PC-3 (cell line): Measurements from ENCODE around the gene SMIM5. TPM values are rescaled to one million over a fixed set of nuclear protein-coding genes. Genes with fewer than 3 reads are reported as not detected.

ENCODE experiments used
- ATAC-seq: fragments of 200-7000 bp; cut with Tn5 transposase; 2 replicates; pipeline ENCODE4 v1.9.1; 2020; ENCODE audit warnings: mild to moderate bottlenecking, moderate library complexity
- BruUV-seq: library from RNA; stranded (reverse); fragments of 400-500 nt; replicated peaks from 2 replicates; lab custom pipeline; 2021; lab: Mats Ljungman, UMichigan
- CTCF ChIA-PET: fragments of 300-600 bp; sonication (Branson Sonifier 250); formaldehyde crosslinking; loops from one replicate; lab custom pipeline; 2022; ENCODE audit warnings: antibody characterized with exemption; lab: Charles Lee
- POLR2A ChIA-PET: fragments of 300-600 bp; sonication (Branson Sonifier 250); formaldehyde crosslinking; loops from one replicate; lab custom pipeline; 2022; ENCODE audit warnings: antibody characterized with exemption; ENCODE audit not compliant: unreplicated experiment; lab: Charles Lee
- DNase-seq: peaks from one replicate; pipeline ENCODE4 v3.0.0-alpha.2; 2015
- H2AFZ ChIP-seq: fragments of 300-600 bp; sonication (generic); 2 replicates; pipeline ENCODE4 v1.6.0; 2016; ENCODE audit warnings: antibody characterized with exemption, low read length
- H3F3A ChIP-seq: fragments of 300-600 bp; sonication (generic); one replicate; pipeline ENCODE4 v1.6.0; 2017; ENCODE audit warnings: antibody characterized with exemption, low read length, control low read depth, mild to moderate bottlenecking; ENCODE audit not compliant: unreplicated experiment
- H3K27ac ChIP-seq: fragments of 300-600 bp; sonication (generic); 2 replicates; pipeline ENCODE4 v1.5.1; 2016; ENCODE audit warnings: mild to moderate bottlenecking, low read length
- H3K27me3 ChIP-seq: fragments of 300-600 bp; sonication (generic); 2 replicates; pipeline ENCODE4 v1.6.1; 2016; ENCODE audit warnings: low read length, mixed read lengths
- H3K36me3 ChIP-seq: fragments of 300-600 bp; sonication (generic); 2 replicates; pipeline ENCODE4 v1.6.1; 2016; ENCODE audit warnings: low read depth, mixed run types, low read length, mixed read lengths
- H3K4me1 ChIP-seq: fragments of 300-600 bp; sonication (generic); 2 replicates; pipeline ENCODE4 v1.5.1; 2016; ENCODE audit warnings: low read length; ENCODE audit not compliant: insufficient read depth
- H3K4me2 ChIP-seq: fragments of 300-600 bp; sonication (generic); 2 replicates; pipeline ENCODE4 v1.6.0; 2016; ENCODE audit warnings: low read length
- H3K4me3 ChIP-seq: fragments of 300-600 bp; sonication (generic); 2 replicates; pipeline ENCODE4 v1.5.1; 2016; ENCODE audit warnings: mild to moderate bottlenecking, low read length, mixed read lengths
- H3K79me2 ChIP-seq: fragments of 300-600 bp; sonication (generic); 2 replicates; pipeline ENCODE4 v1.6.1; 2017; ENCODE audit warnings: low read length, mixed read lengths
- H3K9ac ChIP-seq: fragments of 300-600 bp; sonication (generic); 2 replicates; pipeline ENCODE4 v1.6.0; 2016; ENCODE audit warnings: mild to moderate bottlenecking, low read length
- H3K9me2 ChIP-seq: fragments of 300-600 bp; sonication (generic); replicated peaks from 2 replicates; pipeline ENCODE4 v1.6.1; 2016; ENCODE audit warnings: mixed run types, low read length, mixed read lengths
- H3K9me3 ChIP-seq: fragments of 300-600 bp; sonication (generic); 2 replicates; pipeline ENCODE4 v1.6.1; 2016; ENCODE audit warnings: low read length, mixed read lengths
- H4K20me1 ChIP-seq: fragments of 300-600 bp; sonication (generic); 2 replicates; pipeline ENCODE4 v1.6.1; 2016; ENCODE audit warnings: low read length, mixed read lengths
- EZH2 ChIP-seq: fragments of 300-600 bp; sonication (generic); IDR thresholded peaks from one replicate; pipeline ENCODE4 v1.6.1; 2017; ENCODE audit warnings: antibody characterized with exemption, mild to moderate bottlenecking, low read length; ENCODE audit not compliant: unreplicated experiment
- EZH2phosphoT487 ChIP-seq: fragments of 300-600 bp; sonication (generic); IDR thresholded peaks from 2 replicates; pipeline ENCODE4 v1.6.1; 2018; ENCODE audit warnings: mild to moderate bottlenecking, antibody characterized with exemption, low read length, borderline replicate concordance
- intact Hi-C: fragments of 100-400 bp; cut with micrococcal nuclease; formaldehyde crosslinking; loops from 2 replicates; pipeline ENCODE4 v1.9.0; 2023
- total RNA-seq: library from RNA; depleted of rRNA; stranded (reverse); fragments of >200 nt; gene quantifications from 2 replicates; pipeline ENCODE4 v1.2.3, GENCODE V29; 2014
- TF ChIP-seq, protein P1 (sequence below): fragments of 300-600 bp; sonication (generic); conservative IDR thresholded peaks from 2 replicates; pipeline ENCODE4 v1.5.1; 2017; ENCODE audit warnings: antibody characterized with exemption, low read depth, mild to moderate bottlenecking, low read length

Gene SMIM5
- total RNA-seq, 1 experiment from 2014 or later: 2.3 TPM

DNA sequence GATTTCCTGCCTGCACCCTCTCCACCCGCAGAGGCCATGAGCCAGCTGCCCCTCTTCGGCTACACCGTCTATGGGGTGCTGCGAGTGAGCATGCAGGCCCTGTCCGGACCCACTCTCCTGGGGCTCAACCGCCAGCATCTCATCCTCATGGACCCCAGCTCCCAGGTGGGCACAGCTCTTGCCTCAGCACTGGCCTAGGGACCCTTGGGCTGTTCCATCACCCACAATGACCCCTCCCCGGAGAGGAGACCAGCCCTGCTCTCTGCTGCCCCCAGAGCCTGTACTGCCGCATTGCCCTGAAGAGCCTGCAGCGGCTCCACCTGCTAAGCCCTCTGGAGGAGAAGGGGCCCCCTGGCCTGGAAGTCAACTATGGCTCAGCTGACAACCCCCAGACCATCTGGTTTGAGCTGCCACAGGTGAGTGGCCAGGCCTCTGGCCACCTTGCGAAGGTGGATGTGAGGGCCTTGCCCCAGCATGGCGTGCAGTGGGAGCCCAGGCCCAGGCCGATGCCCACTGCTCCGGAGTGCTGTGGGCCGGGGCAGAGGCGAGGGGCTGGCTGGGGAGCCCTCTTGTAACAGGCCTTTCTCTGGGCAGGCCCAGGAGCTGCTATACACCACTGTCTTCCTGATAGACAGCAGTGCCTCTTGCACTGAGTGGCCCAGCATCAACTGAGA is 7.3 kb upstream of the SMIM5 start:
- DNase-seq: peak; percentile 49
- H3K4me1 ChIP-seq: no peaks in the 10 kb centered on the region
- H4K20me1 ChIP-seq: no peaks in the 10 kb centered on the region
- H3K4me2 ChIP-seq: no peak overlapping the region
- no TSS peak for BruUV-seq
- H3F3A ChIP-seq: no peaks in the 10 kb centered on the region
- no peak overlapping the region for H3K27ac ChIP-seq
- H3K9ac ChIP-seq: no peak overlapping the region
- CTCF ChIA-PET: interaction anchor here (0.6 kb wide), 1 partner anchor 112 kb away, joined by 4 read pairs; no protein-coding TSS in a partner anchor
- TF ChIP-seq EZH2: no peak
- TF ChIP-seq, protein P1, sequence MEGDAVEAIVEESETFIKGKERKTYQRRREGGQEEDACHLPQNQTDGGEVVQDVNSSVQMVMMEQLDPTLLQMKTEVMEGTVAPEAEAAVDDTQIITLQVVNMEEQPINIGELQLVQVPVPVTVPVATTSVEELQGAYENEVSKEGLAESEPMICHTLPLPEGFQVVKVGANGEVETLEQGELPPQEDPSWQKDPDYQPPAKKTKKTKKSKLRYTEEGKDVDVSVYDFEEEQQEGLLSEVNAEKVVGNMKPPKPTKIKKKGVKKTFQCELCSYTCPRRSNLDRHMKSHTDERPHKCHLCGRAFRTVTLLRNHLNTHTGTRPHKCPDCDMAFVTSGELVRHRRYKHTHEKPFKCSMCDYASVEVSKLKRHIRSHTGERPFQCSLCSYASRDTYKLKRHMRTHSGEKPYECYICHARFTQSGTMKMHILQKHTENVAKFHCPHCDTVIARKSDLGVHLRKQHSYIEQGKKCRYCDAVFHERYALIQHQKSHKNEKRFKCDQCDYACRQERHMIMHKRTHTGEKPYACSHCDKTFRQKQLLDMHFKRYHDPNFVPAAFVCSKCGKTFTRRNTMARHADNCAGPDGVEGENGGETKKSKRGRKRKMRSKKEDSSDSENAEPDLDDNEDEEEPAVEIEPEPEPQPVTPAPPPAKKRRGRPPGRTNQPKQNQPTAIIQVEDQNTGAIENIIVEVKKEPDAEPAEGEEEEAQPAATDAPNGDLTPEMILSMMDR: peak; percentile 88
- no peaks in the 10 kb centered on the region for H3K9me3 ChIP-seq
- intact Hi-C loops: no loop called here
- POLR2A ChIA-PET: no interaction called here
- H3K4me3 ChIP-seq: no peak overlapping the region
- no peak overlapping the region for H2AFZ ChIP-seq
- no peaks in the 10 kb centered on the region for H3K27me3 ChIP-seq
- ATAC-seq: peak; percentile 60
- no peaks in the 10 kb centered on the region for H3K36me3 ChIP-seq
- H3K79me2 ChIP-seq: no peaks in the 10 kb centered on the region
- H3K9me2 ChIP-seq: no peaks in the 10 kb centered on the region

DNA sequence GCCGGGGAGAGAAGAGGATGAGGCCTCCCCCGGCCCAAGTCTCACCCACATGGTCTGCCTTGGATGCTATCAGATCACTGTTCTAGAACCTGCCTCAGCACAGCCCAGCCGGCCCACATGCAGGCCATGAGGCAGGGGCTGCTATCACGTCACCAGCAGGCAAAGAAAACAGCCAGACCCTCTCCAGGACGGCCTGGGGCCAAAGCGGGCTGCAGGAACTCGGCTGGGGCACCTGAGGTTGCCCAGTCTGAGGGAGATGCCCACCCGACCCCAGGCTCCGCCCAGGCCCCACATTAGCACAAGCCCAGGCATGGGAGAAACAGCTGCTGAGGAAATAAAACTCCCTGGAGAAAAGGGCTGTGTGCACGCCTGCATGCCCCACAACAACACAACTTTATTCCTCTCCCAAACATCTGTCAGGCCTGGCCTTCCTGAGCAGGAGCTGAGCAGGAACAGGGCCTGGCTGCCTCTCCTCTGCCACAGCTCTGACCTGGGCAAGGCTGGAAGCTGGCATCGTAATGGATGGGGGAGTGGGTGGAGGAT is 6.7 kb upstream of the SMIM5 start:
- H3K36me3 ChIP-seq: no peaks in the 10 kb centered on the region
- no peak overlapping the region for H3K4me3 ChIP-seq

DNA sequence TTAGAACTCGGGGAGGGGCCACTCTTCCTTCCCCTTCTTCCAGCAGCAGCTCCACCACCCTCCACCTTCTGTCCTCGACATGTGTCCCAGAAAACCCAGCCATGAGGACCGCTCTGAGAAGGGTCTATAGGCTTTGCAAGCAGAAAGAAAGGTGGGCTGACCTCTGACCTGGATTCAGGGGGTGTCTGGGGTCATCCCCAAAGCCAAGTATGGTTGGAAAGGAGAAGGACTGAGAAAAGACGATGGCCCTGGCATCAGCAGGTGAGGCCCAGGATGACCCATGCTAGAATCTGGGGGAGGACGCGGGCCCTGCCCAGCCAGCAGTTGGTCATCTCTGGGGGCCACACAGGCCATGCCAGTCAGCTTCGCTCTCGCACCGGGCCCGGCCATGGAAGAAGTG is 6.1 kb upstream of the SMIM5 start:
- DNase-seq (no peak), ATAC-seq (no peak)
- no peaks in the 10 kb centered on the region for H3K79me2 ChIP-seq
- H2AFZ ChIP-seq: no peak overlapping the region
- intact Hi-C loops: no loop called here
- BruUV-seq: TSS peak; percentile 4
- H3K36me3 ChIP-seq: no peaks in the 10 kb centered on the region
- H4K20me1 ChIP-seq: no peaks in the 10 kb centered on the region
- no peak overlapping the region for H3K4me3 ChIP-seq
- H3K27me3 ChIP-seq: no peaks in the 10 kb centered on the region
- H3K9me3 ChIP-seq: no peaks in the 10 kb centered on the region
- no peaks in the 10 kb centered on the region for H3F3A ChIP-seq
- POLR2A ChIA-PET: no interaction called here
- CTCF ChIA-PET: no interaction called here
- no peak overlapping the region for H3K4me2 ChIP-seq
- no peaks in the 10 kb centered on the region for H3K4me1 ChIP-seq
- H3K27ac ChIP-seq: no peak overlapping the region
- no peaks in the 10 kb centered on the region for H3K9me2 ChIP-seq
- TF ChIP-seq, protein P1: no peak
- no peak overlapping the region for H3K9ac ChIP-seq

More for the DNA sequence above, 6.7 kb upstream of the SMIM5 start:
- no peak overlapping the region for H2AFZ ChIP-seq
- no peak for ATAC-seq
- intact Hi-C loops: no loop called here
- no peak for DNase-seq
- no peak overlapping the region for H3K4me2 ChIP-seq
- no peaks in the 10 kb centered on the region for H3K79me2 ChIP-seq
- H3K9ac ChIP-seq: no peak overlapping the region
- H4K20me1 ChIP-seq: no peaks in the 10 kb centered on the region
- no peak for TF ChIP-seq EZH2phosphoT487
- TF ChIP-seq, protein P1: no peak
- no peaks in the 10 kb centered on the region for H3K9me2 ChIP-seq
- CTCF ChIA-PET: no interaction called here
- POLR2A ChIA-PET: no interaction called here
- no peaks in the 10 kb centered on the region for H3K27me3 ChIP-seq
- H3K4me1 ChIP-seq: no peaks in the 10 kb centered on the region
- no TSS peak for BruUV-seq
- H3K27ac ChIP-seq: no peak overlapping the region
- no peaks in the 10 kb centered on the region for H3F3A ChIP-seq
- no peaks in the 10 kb centered on the region for H3K9me3 ChIP-seq
